GM12891 (cell line): Measurements from ENCODE around the gene C3.

ENCODE experiments used
- POLR2A ChIP-seq: IDR thresholded peaks from 2 replicates; pipeline ENCODE4 v1.6.1; 2011; ENCODE audit warnings: low read depth, low read length, control low read depth
- POLR2AphosphoS5 ChIP-seq: IDR thresholded peaks from 2 replicates; pipeline ENCODE4 v1.6.1; 2011; ENCODE audit warnings: low read depth, low read length, control low read depth
- TAF1 ChIP-seq: IDR thresholded peaks from 2 replicates; pipeline ENCODE4 v1.6.1; 2011; ENCODE audit warnings: low read depth, low read length, control low read depth

- TF ChIP-seq POLR2A (no peak), POLR2AphosphoS5 (no peak), TAF1 (no peak)
Observed at GRCh38 chr19:6750062-6750461, 29.6 kb upstream of the C3 start.
